WTC11 (cell line): ENCODE measurements around the gene RNF7. TPM values are rescaled to one million over a fixed set of nuclear protein-coding genes. Genes with fewer than 3 reads are reported as not detected.

Experiments used
- ATAC-seq: fragments of 200-7000 bp; cut with Tn5 transposase; 2 replicates; pipeline ENCODE4 v1.10.0; 2021; ENCODE audit warnings: mild to moderate bottlenecking, moderate library complexity
- CTCF ChIA-PET: fragments of 300-600 bp; sonication (Branson Sonifier 250); formaldehyde crosslinking; loops from one replicate; lab custom pipeline; 2021; ENCODE audit warnings: antibody characterized with exemption; lab: Charles Lee
- POLR2A ChIA-PET: fragments of 350-600 bp; sonication (Branson Sonifier 250); formaldehyde crosslinking; loops from one replicate; lab custom pipeline; 2021; ENCODE audit warnings: antibody characterized with exemption; lab: Charles Lee
- DNase-seq: peaks from one replicate; pipeline ENCODE4 v3.0.0; 2021; ENCODE audit warnings: low spot score
- H3K27ac Mint-ChIP-seq: 2 replicates; pipeline ENCODE4 v1.8.0; 2021; ENCODE audit warnings: mixed read lengths
- H3K27me3 Mint-ChIP-seq: 2 replicates; pipeline ENCODE4 v1.8.0; 2021; ENCODE audit warnings: low read depth, mild to moderate bottlenecking, moderate library complexity, mixed read lengths
- H3K36me3 Mint-ChIP-seq: 2 replicates; pipeline ENCODE4 v1.8.0; 2021; ENCODE audit warnings: mixed read lengths
- H3K4me1 Mint-ChIP-seq: 2 replicates; pipeline ENCODE4 v1.8.0; 2022; ENCODE audit warnings: mixed read lengths
- H3K4me3 Mint-ChIP-seq: 2 replicates; pipeline ENCODE4 v1.8.0; 2021; ENCODE audit warnings: mild to moderate bottlenecking, moderate library complexity, mixed read lengths
- H3K9me3 Mint-ChIP-seq: 2 replicates; pipeline ENCODE4 v1.8.0; 2021; ENCODE audit warnings: mixed read lengths
- ATF1 ChIP-seq: sonication (generic); formaldehyde crosslinking; IDR thresholded peaks from 2 replicates; pipeline ENCODE4 v1.8.1; 2023; ENCODE audit warnings: mild to moderate bottlenecking, moderate library complexity, missing genetic modification reagents
- ATF6 ChIP-seq: sonication (generic); formaldehyde crosslinking; IDR thresholded peaks from 2 replicates; pipeline ENCODE4 v1.8.1; 2023; ENCODE audit warnings: mild to moderate bottlenecking, missing genetic modification reagents
- CBFB ChIP-seq: sonication (generic); formaldehyde crosslinking; IDR thresholded peaks from 2 replicates; pipeline ENCODE4 v1.8.1; 2022; ENCODE audit warnings: mild to moderate bottlenecking, low read depth, missing genetic modification reagents
- ETV6 ChIP-seq: sonication (generic); formaldehyde crosslinking; IDR thresholded peaks from 2 replicates; pipeline ENCODE4 v1.8.1; 2022; ENCODE audit warnings: mild to moderate bottlenecking, missing genetic modification reagents
- FOXK1 ChIP-seq: sonication (generic); formaldehyde crosslinking; IDR thresholded peaks from 2 replicates; pipeline ENCODE4 v1.8.0; 2022; ENCODE audit warnings: mild to moderate bottlenecking, moderate library complexity, missing genetic modification reagents
- FOXP1 ChIP-seq: sonication (generic); formaldehyde crosslinking; IDR thresholded peaks from 2 replicates; pipeline ENCODE4 v1.8.0; 2022; ENCODE audit warnings: missing genetic modification reagents, mild to moderate bottlenecking, moderate library complexity, borderline replicate concordance
- GTF2I ChIP-seq: fragments of 250-450 bp; sonication (Bioruptor Pico); conservative IDR thresholded peaks from 2 replicates; pipeline ENCODE4 v1.4.0; 2021; ENCODE audit warnings: mild to moderate bottlenecking
- IRF1 ChIP-seq: sonication (generic); formaldehyde crosslinking; IDR thresholded peaks from 2 replicates; pipeline ENCODE4 v1.8.0; 2023; ENCODE audit warnings: missing genetic modification reagents
- IRF2 ChIP-seq: sonication (generic); formaldehyde crosslinking; IDR thresholded peaks from 2 replicates; pipeline ENCODE4 v1.8.0; 2022; ENCODE audit warnings: low read depth, missing genetic modification reagents, borderline replicate concordance
- JUN ChIP-seq: sonication (generic); formaldehyde crosslinking; IDR thresholded peaks from 2 replicates; pipeline ENCODE4 v1.8.0; 2023; ENCODE audit warnings: mild to moderate bottlenecking, missing genetic modification reagents
- KAT7 ChIP-seq: sonication (generic); formaldehyde crosslinking; IDR thresholded peaks from 2 replicates; pipeline ENCODE4 v1.8.1; 2023; ENCODE audit warnings: missing genetic modification reagents, mild to moderate bottlenecking, borderline replicate concordance
- MYBL2 ChIP-seq: sonication (generic); formaldehyde crosslinking; IDR thresholded peaks from 2 replicates; pipeline ENCODE4 v1.8.1; 2023; ENCODE audit warnings: mild to moderate bottlenecking, moderate library complexity, missing genetic modification reagents
- NFATC4 ChIP-seq: fragments of 250-450 bp; sonication (Bioruptor Pico); IDR thresholded peaks from 2 replicates; pipeline ENCODE4 v1.9.0; 2021; ENCODE audit warnings: mild to moderate bottlenecking
- PRDM15 ChIP-seq: sonication (generic); formaldehyde crosslinking; IDR thresholded peaks from 2 replicates; pipeline ENCODE4 v1.8.0; 2022; ENCODE audit warnings: missing genetic modification reagents
- RELA ChIP-seq: sonication (generic); formaldehyde crosslinking; IDR thresholded peaks from 2 replicates; pipeline ENCODE4 v1.8.1; 2022; ENCODE audit warnings: missing genetic modification reagents, mild to moderate bottlenecking, borderline replicate concordance
- SP1 ChIP-seq: sonication (generic); formaldehyde crosslinking; conservative IDR thresholded peaks from 2 replicates; pipeline ENCODE4 v1.8.1; 2022; ENCODE audit warnings: missing genetic modification reagents
- STAT6 ChIP-seq: sonication (generic); formaldehyde crosslinking; conservative IDR thresholded peaks from 2 replicates; pipeline ENCODE4 v1.8.1; 2023; ENCODE audit warnings: mild to moderate bottlenecking, low read depth, missing genetic modification reagents, moderate library complexity
- TCF7 ChIP-seq: sonication (generic); formaldehyde crosslinking; IDR thresholded peaks from 2 replicates; pipeline ENCODE4 v1.8.0; 2022; ENCODE audit warnings: mild to moderate bottlenecking, low read depth, missing genetic modification reagents, moderate library complexity
- ZBTB21 ChIP-seq: sonication (generic); formaldehyde crosslinking; IDR thresholded peaks from 2 replicates; pipeline ENCODE4 v1.8.1; 2023; ENCODE audit warnings: mild to moderate bottlenecking, missing genetic modification reagents, borderline replicate concordance
- ZNF317 ChIP-seq: sonication (generic); formaldehyde crosslinking; IDR thresholded peaks from 2 replicates; pipeline ENCODE4 v1.8.1; 2023; ENCODE audit warnings: low read depth, mild to moderate bottlenecking, moderate library complexity, missing genetic modification reagents, borderline replicate concordance
- ZNF423 ChIP-seq: fragments of 250-450 bp; sonication (Bioruptor Pico); IDR thresholded peaks from 2 replicates; pipeline ENCODE4 v2.1.2; 2022; ENCODE audit warnings: mild to moderate bottlenecking, moderate library complexity
- ZNF532 ChIP-seq: fragments of 250-450 bp; sonication (Bioruptor Pico); IDR thresholded peaks from 2 replicates; pipeline ENCODE4 v1.9.0; 2021; ENCODE audit warnings: mild to moderate bottlenecking, borderline replicate concordance
- total RNA-seq: library from RNA; stranded (reverse); gene quantifications from 3 replicates; pipeline ENCODE4 v1.2.3, GENCODE V29; 2021

RNF7 gene
- total RNA-seq, 1 experiment from 2014 or later: 133 TPM

GRCh38 chr3:141738022-141738890 is at the start of gene RNF7 (continued):
- TF ChIP-seq FOXP1 (CRISPR knock-in tag) (peak; percentile 94), JUN (CRISPR knock-in tag) (no peak), ZNF532 (CRISPR knock-in tag) (no peak), RELA (no peak), PRDM15 (no peak), GTF2I (CRISPR knock-in tag) (no peak), ZNF423 (CRISPR knock-in tag) (no peak), NFATC4 (CRISPR knock-in tag) (no peak), ZNF317 (CRISPR knock-in tag) (peak; percentile 14; the same call in 1 of the 2 replicates), ATF1 (CRISPR knock-in tag) (no peak), SP1 (CRISPR knock-in tag) (peak; percentile 99), IRF2 (CRISPR knock-in tag) (no peak), KAT7 (0 out of 2 replicates have a peak, but pooled peaks have one; percentile 75), TCF7 (CRISPR knock-in tag) (no peak), CBFB (no peak), FOXK1 (CRISPR knock-in tag) (no peak; the same call in 1 of the 2 replicates), IRF1 (CRISPR knock-in tag) (no peak)
- TF ChIP-seq, all 79 proteins: peak for 17

GRCh38 chr3:141690431-141691072 is 47.5 kb upstream of the RNF7 start:
- ATAC-seq: no peak
- TF ChIP-seq STAT6 (CRISPR knock-in tag): no peak
- TF ChIP-seq ATF6 (CRISPR knock-in tag): no peak
- no peak for TF ChIP-seq ETV6 (CRISPR knock-in tag)
- no peak for TF ChIP-seq ZBTB21 (CRISPR knock-in tag)
- no peak for TF ChIP-seq MYBL2 (CRISPR knock-in tag)

More at GRCh38 chr3:141690431-141691072, 47.5 kb upstream of the RNF7 start:
- H3K27me3 Mint-ChIP-seq: no peaks in the 10 kb centered on the region
- ChIA-PET CTCF (no interaction called here), POLR2A (no interaction called here)
- DNase-seq: no peak
- H3K4me1 Mint-ChIP-seq: peaks cover 13% of the 10 kb centered on the region
- no peak overlapping the region for H3K27ac Mint-ChIP-seq
- H3K9me3 Mint-ChIP-seq: peaks cover 3% of the 10 kb centered on the region; the same call in 1 of the 2 replicates
- H3K4me3 Mint-ChIP-seq: no peak overlapping the region
- peaks cover 3% of the 10 kb centered on the region for H3K36me3 Mint-ChIP-seq
